ENCODE measurements around the gene CHL1.

Gene CHL1, protein sequence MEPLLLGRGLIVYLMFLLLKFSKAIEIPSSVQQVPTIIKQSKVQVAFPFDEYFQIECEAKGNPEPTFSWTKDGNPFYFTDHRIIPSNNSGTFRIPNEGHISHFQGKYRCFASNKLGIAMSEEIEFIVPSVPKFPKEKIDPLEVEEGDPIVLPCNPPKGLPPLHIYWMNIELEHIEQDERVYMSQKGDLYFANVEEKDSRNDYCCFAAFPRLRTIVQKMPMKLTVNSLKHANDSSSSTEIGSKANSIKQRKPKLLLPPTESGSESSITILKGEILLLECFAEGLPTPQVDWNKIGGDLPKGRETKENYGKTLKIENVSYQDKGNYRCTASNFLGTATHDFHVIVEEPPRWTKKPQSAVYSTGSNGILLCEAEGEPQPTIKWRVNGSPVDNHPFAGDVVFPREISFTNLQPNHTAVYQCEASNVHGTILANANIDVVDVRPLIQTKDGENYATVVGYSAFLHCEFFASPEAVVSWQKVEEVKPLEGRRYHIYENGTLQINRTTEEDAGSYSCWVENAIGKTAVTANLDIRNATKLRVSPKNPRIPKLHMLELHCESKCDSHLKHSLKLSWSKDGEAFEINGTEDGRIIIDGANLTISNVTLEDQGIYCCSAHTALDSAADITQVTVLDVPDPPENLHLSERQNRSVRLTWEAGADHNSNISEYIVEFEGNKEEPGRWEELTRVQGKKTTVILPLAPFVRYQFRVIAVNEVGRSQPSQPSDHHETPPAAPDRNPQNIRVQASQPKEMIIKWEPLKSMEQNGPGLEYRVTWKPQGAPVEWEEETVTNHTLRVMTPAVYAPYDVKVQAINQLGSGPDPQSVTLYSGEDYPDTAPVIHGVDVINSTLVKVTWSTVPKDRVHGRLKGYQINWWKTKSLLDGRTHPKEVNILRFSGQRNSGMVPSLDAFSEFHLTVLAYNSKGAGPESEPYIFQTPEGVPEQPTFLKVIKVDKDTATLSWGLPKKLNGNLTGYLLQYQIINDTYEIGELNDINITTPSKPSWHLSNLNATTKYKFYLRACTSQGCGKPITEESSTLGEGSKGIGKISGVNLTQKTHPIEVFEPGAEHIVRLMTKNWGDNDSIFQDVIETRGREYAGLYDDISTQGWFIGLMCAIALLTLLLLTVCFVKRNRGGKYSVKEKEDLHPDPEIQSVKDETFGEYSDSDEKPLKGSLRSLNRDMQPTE (N-terminal part only)

DNA sequence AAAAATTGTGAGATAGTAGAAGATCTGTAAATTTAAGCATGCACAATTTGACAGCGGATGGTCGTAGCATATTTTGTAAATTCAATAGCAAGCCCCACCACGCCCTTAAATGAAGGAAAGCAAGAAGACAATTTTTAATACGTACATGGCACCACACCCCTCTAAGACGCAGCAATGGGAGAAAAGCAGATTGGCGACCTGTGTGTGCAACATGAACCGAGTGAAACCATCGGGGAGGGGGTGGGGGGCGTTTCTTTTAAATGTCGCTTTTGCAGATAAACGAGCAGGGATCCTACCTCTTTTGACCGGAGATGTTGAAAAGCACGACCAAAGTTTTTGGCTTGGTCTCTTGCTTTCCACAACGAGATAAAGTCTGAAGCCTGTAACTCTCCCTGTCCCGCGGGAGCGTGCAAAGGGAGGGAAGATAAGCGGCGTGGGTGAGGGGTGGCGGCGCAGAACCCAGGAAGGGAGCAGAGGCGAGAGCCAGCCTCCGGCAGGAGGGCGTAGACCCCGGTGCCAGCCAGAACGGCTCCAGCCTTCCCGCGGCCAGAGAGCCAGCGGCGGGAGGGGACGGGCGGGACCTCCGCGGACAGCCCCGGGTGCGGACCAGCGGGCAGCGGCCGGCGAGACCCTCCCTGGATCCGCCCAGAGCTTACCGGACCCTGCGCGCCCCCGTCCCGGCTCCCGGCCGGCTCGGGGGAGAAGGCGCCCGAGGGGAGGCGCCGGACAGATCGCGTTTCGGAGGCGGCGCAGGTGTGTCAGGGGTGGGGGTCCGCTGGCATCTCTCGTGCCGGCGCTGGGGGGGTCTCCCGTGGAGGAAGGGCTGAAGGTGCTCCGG lies at the start of gene CHL1:
CHL1 (plus strand) TSS at position 453 of the 838 bp plus-strand sequence. CDS start 123,014 bp downstream, outside the sequence.
- no peaks in the 10 kb centered on the region for H3K36me3 Mint-ChIP-seq
- peaks cover 3% of the 10 kb centered on the region for H3K27me3 Mint-ChIP-seq
- peak in 1 of 2 donors; percentile 17 for DNase-seq (ENCODE audit: low spot score in 2 of 2)
- no peaks in the 10 kb centered on the region for H3K9me3 Mint-ChIP-seq
- peak within 1 kb of the TSS; percentile 65 for H3K27ac Mint-ChIP-seq
- ATAC-seq (ENCODE audit: low read depth): peak; percentile 23
- H3K4me1 Mint-ChIP-seq: peaks cover 6% of the 10 kb centered on the region
- H3K4me3 Mint-ChIP-seq: peak within 1 kb of the TSS; percentile 85

DNA sequence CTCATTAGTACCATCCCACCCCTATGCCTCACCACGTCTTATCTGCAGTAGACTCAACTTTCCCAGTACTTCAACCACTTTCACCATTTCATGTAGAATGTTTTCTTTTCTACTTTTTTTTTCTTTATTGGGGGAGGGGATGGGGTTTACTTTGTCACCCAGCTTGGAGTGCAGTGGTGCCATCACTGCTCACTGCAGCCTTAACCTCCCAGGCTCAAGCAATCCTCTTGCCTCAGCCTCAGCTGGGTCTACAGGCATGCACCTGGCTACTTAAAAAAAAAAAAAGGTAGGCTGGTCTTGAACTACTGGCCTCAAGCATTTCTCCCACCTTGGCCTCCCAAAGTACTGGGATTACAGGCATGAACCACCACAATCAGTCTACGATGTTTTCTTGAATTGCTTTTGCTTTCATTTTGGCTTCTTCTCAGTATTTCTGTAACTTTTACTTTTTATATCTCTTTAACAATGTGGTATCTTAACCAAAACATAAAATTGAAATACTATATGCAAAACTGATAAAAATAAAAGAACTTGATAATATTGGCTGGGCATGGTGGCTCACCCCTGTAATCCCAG lies 44.9 kb upstream of the CHL1 start:
- peaks cover 2% of the 10 kb centered on the region for H3K36me3 Mint-ChIP-seq
- peaks cover 2% of the 10 kb centered on the region for H3K9me3 Mint-ChIP-seq
- peaks cover 2% of the 10 kb centered on the region for H3K27me3 Mint-ChIP-seq
- ATAC-seq (ENCODE audit: low read depth) (no peak), DNase-seq (ENCODE audit: low spot score in 2 of 2) (no peak)
- no peak overlapping the region for H3K4me3 Mint-ChIP-seq
- H3K27ac Mint-ChIP-seq: no peak overlapping the region
- H3K4me1 Mint-ChIP-seq: no peaks in the 10 kb centered on the region

DNA sequence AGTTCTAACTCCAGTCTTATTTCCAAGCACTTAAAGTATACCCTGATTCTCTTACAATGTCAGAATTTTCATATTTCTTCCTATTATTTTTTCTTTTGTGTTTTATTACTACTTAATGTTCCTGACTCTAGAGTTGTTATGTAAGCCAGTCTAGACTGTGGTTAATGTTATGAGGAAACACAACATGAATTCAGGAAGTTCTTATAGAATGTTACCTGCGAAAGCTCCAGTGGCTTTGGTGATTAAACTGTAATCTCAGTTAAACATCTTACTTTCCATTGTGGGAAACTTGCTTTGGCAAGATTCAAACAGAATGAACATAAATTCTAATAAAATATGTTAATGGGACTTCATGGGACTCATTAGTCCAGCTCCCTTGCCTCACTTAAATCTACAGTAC lies 36.6 kb upstream of the CHL1 start:
- ATAC-seq (ENCODE audit: low read depth) (peak; percentile 39), DNase-seq (ENCODE audit: low spot score in 2 of 2) (no peak)
- H3K4me3 Mint-ChIP-seq: no peak overlapping the region
- no peak overlapping the region for H3K27ac Mint-ChIP-seq
- no peaks in the 10 kb centered on the region for H3K9me3 Mint-ChIP-seq
- H3K36me3 Mint-ChIP-seq: no peaks in the 10 kb centered on the region
- H3K27me3 Mint-ChIP-seq: peaks cover 4% of the 10 kb centered on the region
- H3K4me1 Mint-ChIP-seq: peaks cover 4% of the 10 kb centered on the region

DNA sequence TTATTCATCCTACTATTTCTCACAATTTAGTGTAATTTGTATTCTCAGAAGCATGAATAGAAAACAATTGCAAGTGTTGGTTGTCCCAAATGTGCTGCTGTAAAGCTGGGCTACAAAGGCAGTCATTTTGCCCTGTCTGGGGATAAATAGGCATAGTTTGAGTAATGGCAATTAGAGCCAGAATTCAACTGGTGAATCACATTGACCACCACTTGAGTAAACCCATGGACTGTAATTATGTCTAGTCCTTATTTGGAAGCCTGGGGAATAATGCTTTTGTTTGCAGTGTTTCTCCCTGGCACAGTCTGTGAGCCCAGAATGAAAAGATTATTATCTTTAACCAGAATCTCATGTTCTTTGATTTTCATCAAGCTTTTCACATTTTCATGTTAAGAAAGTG lies 30.5 kb upstream of the CHL1 start:
- Mint-ChIP-seq H3K9me3 (no peaks in the 10 kb centered on the region), H3K4me1 (peaks cover 4% of the 10 kb centered on the region), H3K27me3 (peaks cover 4% of the 10 kb centered on the region), H3K4me3 (no peak overlapping the region), H3K36me3 (no peaks in the 10 kb centered on the region), H3K27ac (no peak overlapping the region)
- ATAC-seq (ENCODE audit: low read depth) (no peak), DNase-seq (ENCODE audit: low spot score in 2 of 2) (no peak)

DNA sequence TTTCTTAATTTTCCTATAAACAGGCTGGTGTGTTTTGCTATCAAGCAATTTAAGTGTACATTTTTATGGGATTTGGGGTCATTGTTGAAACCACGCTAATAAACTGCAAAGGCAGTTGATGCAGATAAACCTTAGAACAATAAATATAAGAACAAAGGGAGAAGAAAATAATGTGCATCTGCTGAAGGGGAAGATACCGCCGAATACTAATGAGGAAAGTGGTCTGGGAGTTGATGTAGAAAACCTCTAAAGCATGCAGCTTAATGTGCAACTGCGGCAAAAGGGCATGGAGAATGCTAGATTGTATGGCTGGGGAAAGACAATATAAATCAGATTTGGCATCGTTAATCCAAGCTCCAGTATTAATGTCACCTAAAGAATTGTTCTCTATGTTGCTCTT lies 29.8 kb upstream of the CHL1 start:
- peaks cover 4% of the 10 kb centered on the region for H3K27me3 Mint-ChIP-seq
- H3K36me3 Mint-ChIP-seq: no peaks in the 10 kb centered on the region
- ATAC-seq (ENCODE audit: low read depth): no peak

DNA sequence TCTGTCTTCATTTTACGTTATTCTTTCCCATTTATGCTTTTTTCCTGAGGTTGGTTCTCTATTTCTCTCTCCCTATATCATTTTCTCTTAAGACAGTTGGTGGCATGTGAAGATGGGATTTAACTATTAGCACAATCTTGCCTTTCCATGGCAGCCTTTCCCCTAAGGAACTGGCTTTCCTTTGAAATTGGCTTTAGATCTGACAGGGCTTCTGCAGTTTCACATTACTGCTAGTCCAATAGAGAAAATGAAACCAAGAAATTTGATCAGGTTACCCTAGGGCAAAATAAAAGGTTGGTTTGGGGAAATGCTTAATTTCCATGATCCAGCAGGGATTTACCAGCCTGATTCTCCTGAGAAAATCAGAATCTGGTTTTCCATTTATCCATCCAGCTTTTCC lies 22.7 kb upstream of the CHL1 start:
- H3K27me3 Mint-ChIP-seq: no peaks in the 10 kb centered on the region
- peak overlapping the region; percentile 46 for H3K4me3 Mint-ChIP-seq
- H3K4me1 Mint-ChIP-seq: peaks cover 3% of the 10 kb centered on the region
- H3K9me3 Mint-ChIP-seq: no peaks in the 10 kb centered on the region
- DNase-seq (ENCODE audit: low spot score in 2 of 2): no peak
- no peak overlapping the region for H3K27ac Mint-ChIP-seq
- ATAC-seq (ENCODE audit: low read depth): peak; percentile 32
- H3K36me3 Mint-ChIP-seq: no peaks in the 10 kb centered on the region

More for the DNA sequence above, 29.8 kb upstream of the CHL1 start:
- H3K9me3 Mint-ChIP-seq: no peaks in the 10 kb centered on the region
- no peak overlapping the region for H3K27ac Mint-ChIP-seq
- no peak for DNase-seq (ENCODE audit: low spot score in 2 of 2)
- no peak overlapping the region for H3K4me3 Mint-ChIP-seq
- H3K4me1 Mint-ChIP-seq: peaks cover 4% of the 10 kb centered on the region

DNA sequence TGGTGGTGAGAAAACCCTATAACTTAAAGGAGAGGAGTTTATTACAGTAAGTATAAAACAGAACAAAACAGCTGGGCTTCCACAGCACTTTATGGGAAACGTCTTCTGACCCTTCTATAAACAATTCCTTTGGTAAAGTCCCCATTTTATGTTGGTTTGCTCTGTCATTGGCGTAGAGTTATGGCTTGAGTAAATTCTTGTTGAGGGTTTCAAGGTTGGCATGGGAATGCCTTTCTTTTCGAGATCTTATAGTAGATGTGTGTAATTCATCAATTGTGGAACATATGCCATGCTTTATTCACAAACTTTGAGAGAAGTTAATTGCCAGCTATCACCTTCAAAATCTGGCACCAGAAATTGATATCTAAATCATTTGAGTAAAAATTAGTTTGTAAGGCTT lies 11.6 kb upstream of the CHL1 start:
- no peaks in the 10 kb centered on the region for H3K27me3 Mint-ChIP-seq
- H3K36me3 Mint-ChIP-seq: peaks cover 3% of the 10 kb centered on the region
- H3K27ac Mint-ChIP-seq: no peak overlapping the region
- no peak overlapping the region for H3K4me3 Mint-ChIP-seq
- ATAC-seq (ENCODE audit: low read depth) (no peak), DNase-seq (ENCODE audit: low spot score in 2 of 2) (no peak)
- peaks cover 9% of the 10 kb centered on the region for H3K9me3 Mint-ChIP-seq
- no peaks in the 10 kb centered on the region for H3K4me1 Mint-ChIP-seq

DNA sequence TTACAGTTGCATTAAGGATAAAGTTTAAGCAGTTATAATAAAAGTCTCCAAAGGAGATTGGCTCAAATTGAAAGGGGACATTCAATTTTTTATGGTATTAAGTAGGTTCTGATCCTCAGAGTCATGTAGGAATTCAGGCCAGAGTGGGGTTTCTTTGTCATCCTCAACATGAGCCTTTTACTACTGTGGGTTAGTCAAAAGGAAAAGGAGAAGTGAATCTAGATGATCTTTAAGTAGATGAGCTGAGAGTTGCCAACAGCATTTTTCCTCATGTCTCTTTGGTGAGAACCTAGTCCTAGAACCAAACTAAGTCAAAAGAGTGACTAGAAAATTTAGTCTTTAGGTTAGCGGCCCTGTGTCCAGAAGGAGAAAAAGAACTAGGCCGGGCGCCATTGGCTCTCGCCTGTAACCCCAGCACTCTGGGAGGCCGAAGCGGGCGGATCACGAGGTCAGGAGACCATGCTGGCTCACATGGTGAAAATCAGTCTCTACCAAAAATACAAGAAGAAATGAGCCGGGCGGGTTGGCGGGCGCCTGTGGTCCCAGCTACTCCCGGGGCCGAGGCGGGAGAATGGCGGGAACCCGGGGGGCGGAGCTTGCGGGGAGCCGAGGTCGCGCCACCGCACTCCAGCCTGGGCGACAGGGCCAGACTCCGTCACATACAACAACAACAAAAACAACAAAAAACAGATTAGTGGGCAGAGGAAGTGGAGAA lies 4.2 kb upstream of the CHL1 start:
- Mint-ChIP-seq H3K4me1 (peaks cover 6% of the 10 kb centered on the region), H3K36me3 (peaks cover 3% of the 10 kb centered on the region), H3K27ac (peak overlapping the region; percentile 29), H3K27me3 (peaks cover 3% of the 10 kb centered on the region), H3K9me3 (peaks cover 4% of the 10 kb centered on the region), H3K4me3 (peak overlapping the region; percentile 12)
- peak; percentile 81 for ATAC-seq (ENCODE audit: low read depth)
- DNase-seq (ENCODE audit: low spot score in 2 of 2): no peak

DNA sequence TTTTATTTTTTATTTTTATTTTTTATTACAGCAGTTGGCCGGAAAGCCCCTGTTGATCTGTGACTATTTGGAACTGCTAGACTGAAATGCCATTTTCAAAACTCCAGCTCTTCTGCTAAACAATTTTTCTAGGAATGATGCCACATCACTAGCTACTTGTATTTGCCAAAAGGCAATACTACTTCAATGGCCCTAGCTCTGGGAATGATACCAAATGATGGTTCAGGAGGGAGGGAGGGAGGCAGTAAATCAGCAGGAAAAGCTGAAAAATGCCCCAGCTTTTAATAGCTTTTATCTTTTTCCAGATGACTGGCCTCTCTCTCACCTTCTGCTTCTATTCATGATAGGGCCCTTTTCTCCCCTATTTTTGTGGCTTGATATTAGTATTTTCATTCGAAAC lies 2.6 kb upstream of the CHL1 start:
- H3K9me3 Mint-ChIP-seq: no peaks in the 10 kb centered on the region
- ATAC-seq (ENCODE audit: low read depth) (no peak), DNase-seq (ENCODE audit: low spot score in 2 of 2) (no peak)
- H3K27me3 Mint-ChIP-seq: peaks cover 3% of the 10 kb centered on the region
- H3K27ac Mint-ChIP-seq: no peak overlapping the region
- peaks cover 6% of the 10 kb centered on the region for H3K4me1 Mint-ChIP-seq
- no peak overlapping the region for H3K4me3 Mint-ChIP-seq
- no peaks in the 10 kb centered on the region for H3K36me3 Mint-ChIP-seq

DNA sequence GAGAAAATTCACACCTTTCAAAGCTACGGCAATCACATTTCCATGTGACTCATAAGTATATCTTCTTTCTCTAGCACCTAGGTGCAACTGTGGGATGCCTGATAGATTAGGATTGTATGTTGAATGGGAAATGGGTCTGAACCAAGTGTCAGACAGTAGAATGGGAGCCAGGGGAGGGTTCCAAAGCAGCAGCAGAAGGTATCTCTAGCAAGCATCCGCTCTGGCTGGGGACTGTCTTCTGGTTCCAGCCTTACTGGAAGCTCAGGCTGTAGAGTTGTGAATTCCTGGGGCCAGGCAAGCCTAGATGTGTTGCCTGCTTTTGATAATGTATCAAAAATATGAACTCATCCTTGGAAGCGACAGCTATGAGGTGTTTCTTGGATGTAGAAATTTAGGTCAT lies 2.1 kb upstream of the CHL1 start:
- H3K4me1 Mint-ChIP-seq: peaks cover 6% of the 10 kb centered on the region
- H3K27me3 Mint-ChIP-seq: peaks cover 3% of the 10 kb centered on the region
- H3K9me3 Mint-ChIP-seq: no peaks in the 10 kb centered on the region
- H3K4me3 Mint-ChIP-seq: no peak overlapping the region
- H3K36me3 Mint-ChIP-seq: no peaks in the 10 kb centered on the region
- no peak overlapping the region for H3K27ac Mint-ChIP-seq
- DNase-seq (ENCODE audit: low spot score in 2 of 2): no peak
- ATAC-seq (ENCODE audit: low read depth): no peak

DNA sequence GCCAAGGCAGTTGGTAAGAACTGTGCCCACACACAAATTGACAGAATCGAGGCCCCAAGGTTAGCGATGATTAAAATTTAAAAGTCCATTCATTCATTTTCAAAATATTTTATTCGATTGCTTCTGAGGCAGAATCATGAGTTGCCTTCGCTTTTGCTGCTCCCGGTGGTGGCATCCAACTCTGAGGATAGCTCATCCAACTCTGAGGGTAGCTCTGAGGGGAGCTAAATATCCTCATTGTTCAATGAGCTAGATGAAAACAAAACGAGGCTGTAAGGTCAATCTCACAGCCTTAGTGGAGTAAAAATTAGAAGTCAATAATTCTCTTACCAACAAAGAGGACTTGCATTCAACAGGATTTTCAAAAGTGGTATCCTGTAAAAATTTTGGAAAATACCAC lies 897 bp upstream of the CHL1 start:
- Mint-ChIP-seq H3K27me3 (peaks cover 3% of the 10 kb centered on the region), H3K4me3 (no peak overlapping the region), H3K36me3 (no peaks in the 10 kb centered on the region), H3K9me3 (no peaks in the 10 kb centered on the region), H3K4me1 (peaks cover 6% of the 10 kb centered on the region), H3K27ac (no peak overlapping the region)
- ATAC-seq (ENCODE audit: low read depth): no peak
- DNase-seq (ENCODE audit: low spot score in 2 of 2): no peak

DNA sequence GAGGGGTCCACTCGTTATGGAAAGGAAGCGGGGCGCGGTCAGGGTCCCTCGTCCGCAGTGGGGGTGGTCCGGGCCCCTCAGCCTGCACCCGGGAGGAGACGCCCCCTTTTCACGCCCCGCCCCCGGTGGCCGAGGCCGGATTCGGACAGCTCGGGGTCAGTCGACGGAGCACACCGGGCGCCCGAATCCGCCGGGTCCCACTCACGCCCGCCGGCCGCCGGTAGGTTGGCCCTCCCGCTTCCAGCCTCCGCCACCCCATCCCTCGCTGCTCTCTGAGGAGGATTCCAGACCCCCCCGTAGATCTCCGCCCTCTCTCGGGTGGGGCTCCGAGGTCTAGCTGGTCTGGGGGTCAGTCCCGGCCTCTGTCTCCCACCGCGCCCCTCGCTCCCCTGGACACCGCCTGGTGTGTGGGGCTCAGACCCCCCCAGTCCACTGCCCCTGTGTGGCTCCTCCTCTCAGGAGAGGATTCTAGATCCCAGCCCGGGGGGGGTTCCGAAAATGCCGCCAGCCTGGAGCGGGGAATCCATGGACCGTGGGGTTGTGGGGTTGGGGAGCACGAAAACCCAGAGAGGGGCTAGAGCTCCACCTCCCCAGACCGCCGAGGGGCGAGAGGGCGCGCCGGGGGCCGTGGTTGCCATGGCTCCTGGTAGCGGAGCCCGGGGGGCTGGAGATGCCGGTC lies 725 bp downstream of the CHL1 start:
- H3K4me1 Mint-ChIP-seq: peaks cover 4% of the 10 kb centered on the region
- no peaks in the 10 kb centered on the region for H3K36me3 Mint-ChIP-seq
- peak overlapping the region; percentile 85 for H3K4me3 Mint-ChIP-seq
- ATAC-seq (ENCODE audit: low read depth) (peak; percentile 56), DNase-seq (ENCODE audit: low spot score in 2 of 2) (peak; percentile 18 to 20)
- H3K27ac Mint-ChIP-seq: peak overlapping the region; percentile 65
- peaks cover 3% of the 10 kb centered on the region for H3K27me3 Mint-ChIP-seq
- H3K9me3 Mint-ChIP-seq: no peaks in the 10 kb centered on the region
